KOPT-K1 (cell line): Measurements from ENCODE around the gene IQGAP3.

Experiments used
- H3K27ac ChIP-seq: fragments of 200-600 bp; sonication (generic); 2 replicates; pipeline ENCODE4 v1.5.1; 2016; ENCODE audit warnings: antibody characterized with exemption, mild to moderate bottlenecking, low read depth, low read length; ENCODE audit not compliant: poor library complexity, severe bottlenecking
- H3K36me3 ChIP-seq: fragments of 200-600 bp; sonication (generic); 2 replicates; pipeline ENCODE4 v1.5.1; 2017; ENCODE audit warnings: antibody characterized with exemption, mild to moderate bottlenecking, low read length, moderate library complexity; ENCODE audit not compliant: insufficient read depth
- H3K9me3 ChIP-seq: fragments of 200-600 bp; sonication (generic); 2 replicates; pipeline ENCODE4 v1.5.1; 2017; ENCODE audit warnings: antibody characterized with exemption, low read length, mild to moderate bottlenecking; ENCODE audit not compliant: insufficient read depth, poor library complexity, severe bottlenecking

Gene IQGAP3

DNA sequence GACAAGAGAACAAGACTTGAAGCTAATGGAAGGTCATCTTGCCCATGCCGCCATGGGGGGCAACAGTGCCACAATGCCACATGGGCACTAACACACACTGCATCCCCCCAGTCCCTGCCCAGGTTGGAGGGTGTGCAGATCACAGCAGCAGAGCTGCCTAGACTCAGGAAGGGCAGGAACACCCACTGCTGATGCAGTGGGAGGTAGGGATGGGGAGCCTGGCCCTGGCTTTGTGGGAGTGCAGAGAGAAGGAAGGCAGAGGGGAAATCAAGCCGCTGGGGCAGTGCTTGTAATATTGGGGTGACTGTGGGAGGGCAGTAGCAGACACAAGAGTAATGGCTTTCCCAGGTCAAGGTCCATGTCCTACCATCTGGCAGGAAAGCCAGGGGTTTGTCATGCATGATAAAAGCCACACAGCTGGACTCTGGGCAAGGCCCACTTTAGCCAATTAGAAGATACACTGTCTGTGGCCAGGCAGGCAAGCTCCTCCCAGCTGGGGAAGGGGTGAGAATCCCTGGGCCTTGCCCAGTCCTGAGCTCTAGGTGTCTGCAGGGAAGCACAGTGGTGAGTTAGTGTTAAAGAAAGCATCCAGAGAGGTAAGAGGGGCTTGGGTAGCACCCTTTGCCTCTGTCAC is 46.4 kb downstream of the IQGAP3 start:
- Histone ChIP-seq H3K36me3 (peaks cover 32% of the 10 kb centered on the region; the same call in 1 of the 2 replicates), H3K9me3 (no peaks in the 10 kb centered on the region), H3K27ac (no peak overlapping the region)

DNA sequence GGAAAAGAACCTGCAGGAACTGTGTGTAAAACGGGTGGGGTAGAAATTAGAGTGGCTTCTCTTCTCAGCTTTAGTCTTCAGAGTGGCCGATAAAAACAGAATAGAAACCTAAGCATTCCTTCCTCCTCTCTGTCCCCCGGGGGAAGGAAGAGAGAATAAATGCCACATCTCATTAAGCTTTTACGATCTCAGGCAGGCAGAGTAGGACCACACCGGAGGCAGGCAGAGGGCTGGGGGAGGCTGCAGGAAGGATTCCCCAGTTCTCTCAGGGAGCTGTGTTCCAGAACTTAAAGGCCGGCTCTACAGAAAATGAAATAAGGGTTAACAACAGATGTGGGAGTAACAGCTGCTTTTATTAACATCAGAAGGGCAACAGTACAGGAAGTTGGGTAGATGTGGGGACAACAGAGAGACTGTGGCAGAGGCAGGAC is 47.3 kb downstream of the IQGAP3 start:
- Histone ChIP-seq H3K9me3 (no peaks in the 10 kb centered on the region), H3K36me3 (peaks cover 24% of the 10 kb centered on the region; the same call in 1 of the 2 replicates), H3K27ac (peak overlapping the region; percentile 54)

DNA sequence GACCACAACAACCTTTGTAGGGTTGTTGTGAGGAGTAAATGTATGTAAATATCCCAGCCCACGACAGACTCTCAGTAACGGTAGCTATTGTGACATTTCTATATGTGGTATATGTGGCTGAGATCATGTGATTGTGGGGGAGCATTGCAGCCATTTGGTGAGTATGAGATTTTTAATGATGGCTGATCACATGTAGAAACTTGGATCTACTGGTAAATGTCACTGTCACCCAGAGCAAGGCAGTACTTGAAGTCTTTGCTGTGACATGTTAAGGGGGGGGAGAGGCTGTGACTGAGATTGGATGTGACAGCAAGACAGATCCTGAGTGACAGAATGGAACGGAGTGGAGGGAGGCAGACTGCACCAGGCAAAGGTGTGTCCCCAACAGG is 47.9 kb downstream of the IQGAP3 start:
- Histone ChIP-seq H3K36me3 (peaks cover 24% of the 10 kb centered on the region; the same call in 1 of the 2 replicates), H3K27ac (peak overlapping the region; percentile 54), H3K9me3 (no peaks in the 10 kb centered on the region)

DNA sequence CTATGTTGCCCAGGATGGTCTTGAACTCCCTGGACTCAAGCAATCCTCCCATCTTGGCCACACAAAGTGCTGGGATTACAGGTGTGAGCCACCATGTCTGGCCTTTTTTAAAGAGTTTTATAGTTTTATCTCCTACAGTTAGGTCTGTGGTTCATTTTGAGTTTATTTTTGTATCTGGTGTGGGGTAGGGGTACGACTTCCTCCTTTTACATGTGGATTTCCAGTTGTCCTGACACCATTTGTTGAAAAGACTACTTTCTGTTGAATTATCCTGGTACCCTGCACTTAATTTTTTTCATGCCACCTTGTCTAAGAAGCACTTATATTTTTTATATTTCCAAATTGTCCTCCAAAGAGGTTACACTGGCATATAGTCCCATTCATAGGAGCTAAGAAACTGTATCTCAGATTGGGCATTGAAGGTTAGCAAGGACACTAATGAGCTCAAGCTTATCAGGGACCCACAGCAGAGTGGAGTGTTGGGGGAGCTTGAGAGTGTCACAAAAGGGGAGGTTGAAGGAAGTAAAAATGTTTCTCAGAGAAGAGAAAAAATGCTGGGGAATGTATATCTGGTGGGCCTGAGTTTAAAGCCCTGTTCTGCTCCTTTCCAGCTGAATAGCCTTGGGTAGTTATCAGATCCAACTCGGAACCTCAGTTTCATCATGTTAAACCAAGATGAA is 48.4 kb downstream of the IQGAP3 start:
- Histone ChIP-seq H3K9me3 (no peaks in the 10 kb centered on the region), H3K27ac (peak overlapping the region; percentile 54)

DNA sequence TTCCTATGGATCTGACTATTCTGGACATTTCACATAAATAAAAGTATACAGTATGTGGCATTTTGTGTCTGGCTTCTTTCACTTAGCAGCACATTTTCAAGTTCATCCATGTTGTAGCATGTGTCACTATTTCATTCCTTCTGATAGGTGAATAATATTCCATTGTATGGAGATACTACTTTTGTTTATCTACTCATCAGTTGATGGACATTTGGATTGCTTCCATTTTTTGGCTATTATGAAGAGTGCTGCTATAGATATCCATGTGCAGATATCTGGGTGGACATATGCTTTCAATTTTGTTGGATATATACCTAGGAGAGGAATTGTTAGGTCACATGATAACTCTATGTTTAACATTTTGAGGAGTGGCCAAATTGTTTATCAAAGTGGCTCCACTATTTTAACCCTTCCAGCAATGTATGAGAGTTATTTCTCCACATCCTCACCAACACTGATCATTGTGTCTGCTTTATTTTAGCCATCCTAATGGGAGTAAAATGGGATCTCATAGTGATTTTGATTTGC is 49.9 kb downstream of the IQGAP3 start:
- Histone ChIP-seq H3K9me3 (no peaks in the 10 kb centered on the region), H3K27ac (no peak overlapping the region), H3K36me3 (peaks cover 10% of the 10 kb centered on the region; the same call in 1 of the 2 replicates)

More for the DNA sequence above, 48.4 kb downstream of the IQGAP3 start:
- peaks cover 20% of the 10 kb centered on the region; the same call in 1 of the 2 replicates for H3K36me3 ChIP-seq

DNA sequence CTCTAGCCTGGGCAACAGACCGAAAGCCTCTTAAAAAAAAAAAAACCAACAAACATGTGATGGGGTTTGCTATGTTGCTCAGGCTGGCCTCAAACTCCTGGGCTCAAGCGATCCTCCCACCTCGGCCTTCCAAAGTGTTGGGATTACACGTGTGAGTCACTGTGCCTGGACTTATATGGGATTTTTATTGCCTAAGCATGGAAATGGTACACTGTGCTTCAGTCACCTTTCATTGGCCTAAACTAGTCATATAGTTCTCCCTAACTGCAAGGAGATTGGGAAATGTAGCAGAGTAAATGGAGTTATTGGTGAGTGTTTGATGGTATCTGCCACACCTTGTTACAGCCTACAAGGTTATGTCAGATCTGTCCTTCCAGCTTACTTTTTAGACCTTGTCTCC is 54.6 kb downstream of the IQGAP3 start:
- Histone ChIP-seq H3K27ac (no peak overlapping the region), H3K36me3 (no peaks in the 10 kb centered on the region), H3K9me3 (no peaks in the 10 kb centered on the region)

DNA sequence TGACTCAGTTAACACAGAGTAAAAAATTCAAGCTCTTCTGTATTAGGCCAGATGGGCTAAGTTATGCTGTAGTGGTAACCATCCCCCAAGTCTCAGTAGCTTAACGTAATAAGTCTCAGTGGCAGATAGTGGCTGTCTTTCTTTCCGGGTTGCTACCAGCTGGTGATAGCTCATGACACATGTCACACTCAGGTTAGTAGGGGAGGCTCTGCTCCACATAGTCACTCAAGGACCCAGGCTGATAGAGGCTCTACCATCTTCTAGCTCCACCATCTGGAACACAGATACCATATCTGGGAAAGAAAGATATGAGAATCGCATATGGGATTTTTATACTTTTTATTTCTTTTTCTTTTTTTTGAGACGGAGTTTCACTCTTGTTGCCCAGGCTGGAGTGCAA is 55.5 kb downstream of the IQGAP3 start:
- H3K27ac ChIP-seq = no peak overlapping the region
- H3K9me3 ChIP-seq = no peaks in the 10 kb centered on the region
- no peaks in the 10 kb centered on the region for H3K36me3 ChIP-seq

DNA sequence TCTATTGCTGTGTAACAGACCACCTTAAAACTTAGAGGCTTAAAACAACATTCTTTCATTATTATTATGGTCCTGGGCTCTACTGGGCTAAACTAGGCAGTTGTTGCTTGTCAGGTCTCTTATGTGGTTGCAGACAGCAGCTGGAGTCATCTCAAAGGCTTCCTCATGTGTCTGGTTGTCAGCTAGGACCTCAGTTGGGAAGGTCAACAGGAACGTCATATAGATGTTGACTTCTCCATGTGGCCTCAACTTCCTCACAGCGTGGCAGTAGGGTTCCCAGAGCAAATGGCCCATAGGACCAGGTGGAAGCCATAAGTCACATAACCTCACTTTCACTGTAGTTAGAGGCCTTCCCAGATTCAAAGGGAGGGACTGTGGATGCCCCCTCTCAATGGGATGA is 56.4 kb downstream of the IQGAP3 start:
- Histone ChIP-seq H3K9me3 (no peaks in the 10 kb centered on the region), H3K36me3 (no peaks in the 10 kb centered on the region), H3K27ac (no peak overlapping the region)

DNA sequence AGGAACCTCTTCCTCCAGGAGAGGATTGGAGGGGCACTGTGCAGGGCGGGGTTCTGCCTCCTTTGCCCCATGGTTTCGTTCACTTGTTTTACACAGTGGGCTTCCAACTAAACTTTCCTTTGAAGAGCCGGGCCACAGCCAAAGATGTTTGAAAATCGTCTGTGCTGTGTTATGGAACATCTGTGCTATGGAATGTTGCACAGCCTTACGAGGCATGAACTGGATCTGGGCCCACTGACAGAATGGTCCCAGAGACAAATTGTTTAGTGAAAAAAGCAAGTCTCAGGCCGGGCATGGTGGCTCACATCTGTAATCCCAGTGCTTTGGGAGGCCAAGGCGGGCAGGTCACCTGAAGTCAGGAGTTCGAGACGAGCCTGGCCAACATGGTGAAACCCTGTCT is 59.2 kb downstream of the IQGAP3 start:
- Histone ChIP-seq H3K36me3 (no peaks in the 10 kb centered on the region), H3K9me3 (no peaks in the 10 kb centered on the region), H3K27ac (no peak overlapping the region)

DNA sequence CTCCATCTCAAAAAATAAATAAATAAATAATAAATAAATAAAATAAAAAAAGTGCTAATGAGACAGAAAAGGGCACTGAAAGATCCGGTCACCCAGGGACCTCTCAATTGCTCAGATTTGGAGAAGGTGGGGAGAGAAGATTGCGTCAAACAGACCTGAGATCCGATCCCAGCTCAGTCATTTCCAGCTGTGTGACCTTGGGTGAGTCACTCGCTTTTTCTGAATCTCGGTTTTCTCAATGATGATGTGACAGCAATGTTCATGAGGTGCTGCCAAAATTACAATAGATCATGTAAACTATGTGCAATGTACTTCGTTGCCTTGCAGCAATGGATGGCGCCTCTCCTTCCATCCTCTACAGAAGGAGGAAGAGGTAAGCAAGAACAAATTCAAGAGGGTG is 60.7 kb downstream of the IQGAP3 start:
- H3K27ac ChIP-seq = no peak overlapping the region

DNA sequence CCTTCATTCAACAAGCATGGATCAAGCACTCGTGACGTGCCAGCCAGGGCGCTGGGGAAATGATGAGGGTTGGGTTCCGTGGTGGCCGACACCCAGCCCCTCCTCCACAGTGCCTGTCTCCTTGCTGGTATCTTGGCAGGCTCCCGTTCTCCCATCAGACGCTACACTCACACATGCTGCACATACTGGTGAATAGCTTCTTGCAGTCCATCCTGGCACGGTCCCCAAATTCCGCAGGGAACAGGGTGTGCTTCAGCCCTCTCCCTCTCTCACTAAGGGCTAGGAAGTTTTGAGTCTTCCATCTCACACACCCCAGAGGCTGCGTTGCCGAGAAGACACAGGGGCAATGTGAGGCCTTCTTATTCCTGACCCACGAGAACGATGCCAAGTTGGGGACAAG is 61.7 kb downstream of the IQGAP3 start:
- Histone ChIP-seq H3K36me3 (no peaks in the 10 kb centered on the region), H3K9me3 (no peaks in the 10 kb centered on the region), H3K27ac (no peak overlapping the region)

More for the DNA sequence above, 60.7 kb downstream of the IQGAP3 start:
- H3K9me3 ChIP-seq = no peaks in the 10 kb centered on the region
- H3K36me3 ChIP-seq = no peaks in the 10 kb centered on the region

DNA sequence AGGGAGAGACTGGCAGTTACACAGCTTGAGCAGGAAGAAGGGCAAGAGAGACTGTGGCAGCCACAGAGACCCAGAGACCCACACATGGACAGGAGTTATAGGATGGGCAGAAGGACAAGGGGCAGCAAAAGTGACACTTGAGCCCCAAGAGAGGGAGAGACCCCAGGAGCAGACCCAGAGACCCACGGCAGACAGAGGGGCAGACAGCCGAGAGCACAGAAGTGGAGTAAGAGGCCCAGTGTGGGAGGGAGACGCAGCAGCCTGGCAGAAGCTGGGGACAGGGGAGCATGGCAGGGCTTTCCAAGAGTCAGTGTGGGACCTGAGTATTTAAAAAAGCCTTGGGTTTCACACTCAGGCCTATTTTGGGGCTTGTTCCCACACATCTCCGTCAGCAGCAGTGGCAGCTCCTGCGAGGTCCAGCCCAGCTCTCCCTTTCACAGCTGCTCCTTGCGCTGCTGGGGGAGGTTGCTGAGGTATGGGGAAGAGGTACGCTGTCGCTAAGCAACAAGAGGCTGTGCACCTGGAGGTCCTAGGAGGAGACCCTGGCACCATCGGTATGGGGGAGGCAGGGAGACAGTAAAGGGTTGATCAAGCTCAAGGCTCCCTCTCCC is 62.8 kb downstream of the IQGAP3 start:
- Histone ChIP-seq H3K9me3 (no peaks in the 10 kb centered on the region), H3K36me3 (no peaks in the 10 kb centered on the region), H3K27ac (peak overlapping the region; percentile 7)

DNA sequence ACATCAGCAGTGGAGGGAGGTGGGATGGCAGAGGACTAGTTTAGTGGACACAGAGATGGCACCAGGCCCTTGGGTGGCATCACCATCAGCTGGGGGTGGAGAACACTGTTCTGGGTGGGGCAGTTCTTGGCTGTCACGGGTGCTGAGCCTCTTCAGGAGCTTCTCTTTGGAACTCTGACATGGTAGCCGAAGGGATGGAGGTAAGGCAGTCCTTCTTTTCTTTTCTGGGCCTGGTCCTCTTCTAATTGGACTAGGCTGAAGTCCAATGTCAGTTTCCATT is 63.5 kb downstream of the IQGAP3 start:
- H3K9me3 ChIP-seq = no peaks in the 10 kb centered on the region
- peak overlapping the region; percentile 7 for H3K27ac ChIP-seq
- no peaks in the 10 kb centered on the region for H3K36me3 ChIP-seq

DNA sequence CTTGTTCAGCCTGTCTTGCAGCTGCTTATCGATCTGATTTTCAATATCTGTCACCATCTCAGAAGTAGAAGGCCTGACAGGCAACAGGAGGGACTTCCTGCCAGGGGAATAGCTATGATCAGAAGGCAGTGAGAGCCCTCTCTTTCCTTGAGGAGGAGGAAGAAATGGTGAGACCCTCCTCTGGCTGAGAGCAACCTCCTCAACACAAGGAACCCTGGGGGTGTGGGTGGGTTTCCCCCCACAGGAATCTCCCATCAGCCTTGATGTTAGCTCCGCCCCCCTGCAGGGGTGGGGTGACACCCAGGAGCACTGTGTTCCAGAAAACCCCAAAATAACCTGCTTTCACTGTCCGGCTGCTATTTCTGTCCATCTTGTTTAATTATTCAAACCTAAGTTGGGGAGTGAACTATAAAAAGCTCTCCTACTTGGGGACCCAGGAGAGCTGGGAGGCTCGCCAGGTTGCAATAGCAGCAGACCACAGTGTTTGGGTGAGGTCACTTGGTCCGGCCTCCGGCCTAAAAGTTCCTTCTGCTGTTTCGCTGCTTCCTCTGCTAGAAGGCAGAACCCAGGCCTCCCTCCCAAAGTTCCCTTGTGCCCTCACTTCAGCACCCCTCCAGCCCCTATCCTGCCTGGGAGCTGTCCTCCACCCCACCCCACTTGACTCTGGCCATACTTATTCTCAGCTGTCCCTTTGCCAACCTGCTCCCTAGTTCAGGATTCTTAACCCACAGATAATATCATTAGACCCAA is 64.0 kb downstream of the IQGAP3 start:
- Histone ChIP-seq H3K9me3 (no peaks in the 10 kb centered on the region), H3K27ac (peak overlapping the region; percentile 58), H3K36me3 (no peaks in the 10 kb centered on the region)

DNA sequence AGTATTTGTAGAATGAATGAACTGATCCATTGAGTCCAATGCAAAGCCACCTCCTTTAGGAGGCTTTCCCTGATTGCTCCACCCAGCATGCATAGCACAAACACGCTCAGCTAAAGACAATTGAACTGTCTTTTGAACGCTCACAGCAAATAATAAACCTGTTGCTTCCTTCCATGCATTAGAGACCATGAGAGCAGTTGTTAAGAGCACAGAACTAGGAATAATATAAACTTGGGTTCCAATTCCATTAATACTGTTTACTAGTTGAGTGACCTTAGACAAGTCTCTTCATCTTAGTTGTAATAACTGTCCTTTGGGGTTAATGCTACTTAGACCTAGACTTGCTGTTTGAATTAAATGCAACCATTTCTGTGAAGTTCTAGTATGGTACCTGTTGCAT is 65.9 kb downstream of the IQGAP3 start:
- Histone ChIP-seq H3K9me3 (no peaks in the 10 kb centered on the region), H3K27ac (peak overlapping the region; percentile 100), H3K36me3 (no peaks in the 10 kb centered on the region)
